ES-I3 (cell line): Measurements from ENCODE around the gene DNAI2.

Experiments
- H3K36me3 ChIP-seq: 2 replicates; pipeline ENCODE4 v1.6.1; 2013; ENCODE audit warnings: mild to moderate bottlenecking, low read length, control low read depth, moderate library complexity; ENCODE audit not compliant: insufficient read depth
- H3K4me1 ChIP-seq: 2 replicates; pipeline ENCODE4 v1.6.1; 2013; ENCODE audit warnings: mild to moderate bottlenecking, control low read depth, low read length; ENCODE audit not compliant: insufficient read depth
- H3K9ac ChIP-seq: 2 replicates; pipeline ENCODE4 v1.6.1; 2013; ENCODE audit warnings: low read depth, mild to moderate bottlenecking, low read length, moderate library complexity
- H3K9me3 ChIP-seq: 2 replicates; pipeline ENCODE4 v1.6.1; 2013; ENCODE audit warnings: mild to moderate bottlenecking, low read length, moderate library complexity; ENCODE audit not compliant: control insufficient read depth, insufficient read depth

The DNAI2 gene

GRCh38 chr17:74318391-74318790, 44.4 kb downstream of the DNAI2 start:
- no peaks in the 10 kb centered on the region for H3K36me3 ChIP-seq
- no peak overlapping the region for H3K9ac ChIP-seq
- no peaks in the 10 kb centered on the region for H3K9me3 ChIP-seq
- no peaks in the 10 kb centered on the region for H3K4me1 ChIP-seq

- Histone ChIP-seq H3K9me3 (no peaks in the 10 kb centered on the region), H3K4me1 (peaks cover 10% of the 10 kb centered on the region; the same call in 1 of the 2 replicates), H3K9ac (no peak overlapping the region), H3K36me3 (no peaks in the 10 kb centered on the region)
Measured at GRCh38 chr17:74324521-74324920, 50.5 kb downstream of the DNAI2 start.

GRCh38 chr17:74325376-74325742, 51.3 kb downstream of the DNAI2 start:
- Histone ChIP-seq H3K36me3 (no peaks in the 10 kb centered on the region), H3K9ac (peak overlapping the region; percentile 66; the same call in 1 of the 2 replicates), H3K9me3 (no peaks in the 10 kb centered on the region), H3K4me1 (peaks cover 10% of the 10 kb centered on the region; the same call in 1 of the 2 replicates)

GRCh38 chr17:74325743-74326379, 51.8 kb downstream of the DNAI2 start, which contains the start of gene KIF19:
TSS of gene KIF19 (plus strand) at chr17:74326226. CDS start at chr17:74326350, 124 bp downstream.
- H3K9me3 ChIP-seq = no peaks in the 10 kb centered on the region
- peak within 1 kb of the TSS; percentile 66; the same call in 1 of the 2 replicates for H3K9ac ChIP-seq

GRCh38 chr17:74326506-74326905, 52.5 kb downstream of the DNAI2 start:
- Histone ChIP-seq H3K36me3 (no peaks in the 10 kb centered on the region), H3K9me3 (no peaks in the 10 kb centered on the region), H3K9ac (peak overlapping the region; percentile 66; the same call in 1 of the 2 replicates), H3K4me1 (peaks cover 10% of the 10 kb centered on the region; the same call in 1 of the 2 replicates)

More at GRCh38 chr17:74325743-74326379, 51.8 kb downstream of the DNAI2 start, which contains the start of gene KIF19:
- no peaks in the 10 kb centered on the region for H3K36me3 ChIP-seq
- H3K4me1 ChIP-seq = peaks cover 10% of the 10 kb centered on the region; the same call in 1 of the 2 replicates

- Histone ChIP-seq H3K9ac (no peak overlapping the region), H3K9me3 (no peaks in the 10 kb centered on the region; the same call in 1 of the 2 replicates), H3K4me1 (peaks cover 21% of the 10 kb centered on the region; the same call in 1 of the 2 replicates), H3K36me3 (no peaks in the 10 kb centered on the region)
Measured at GRCh38 chr17:74328487-74328886, 54.5 kb downstream of the DNAI2 start.

- Histone ChIP-seq H3K36me3 (no peaks in the 10 kb centered on the region), H3K4me1 (peaks cover 21% of the 10 kb centered on the region; the same call in 1 of the 2 replicates), H3K9ac (no peak overlapping the region), H3K9me3 (peaks cover 6% of the 10 kb centered on the region; the same call in 1 of the 2 replicates)
Measured at GRCh38 chr17:74329378-74329777, 55.3 kb downstream of the DNAI2 start.

- Histone ChIP-seq H3K9ac (no peak overlapping the region), H3K36me3 (no peaks in the 10 kb centered on the region), H3K4me1 (peaks cover 20% of the 10 kb centered on the region; the same call in 1 of the 2 replicates), H3K9me3 (peaks cover 12% of the 10 kb centered on the region; the same call in 1 of the 2 replicates)
Measured at GRCh38 chr17:74330446-74330845, 56.4 kb downstream of the DNAI2 start.

GRCh38 chr17:74332017-74332650, 58.1 kb downstream of the DNAI2 start:
- Histone ChIP-seq H3K36me3 (no peaks in the 10 kb centered on the region), H3K4me1 (peaks cover 12% of the 10 kb centered on the region; the same call in 1 of the 2 replicates), H3K9me3 (peaks cover 12% of the 10 kb centered on the region; the same call in 1 of the 2 replicates), H3K9ac (no peak overlapping the region)

- Histone ChIP-seq H3K9me3 (peaks cover 12% of the 10 kb centered on the region; the same call in 1 of the 2 replicates), H3K9ac (no peak overlapping the region), H3K36me3 (no peaks in the 10 kb centered on the region), H3K4me1 (peaks cover 11% of the 10 kb centered on the region; the same call in 1 of the 2 replicates)
Measured at GRCh38 chr17:74332763-74333283, 58.8 kb downstream of the DNAI2 start.

- Histone ChIP-seq H3K9me3 (peaks cover 12% of the 10 kb centered on the region; the same call in 1 of the 2 replicates), H3K9ac (no peak overlapping the region), H3K4me1 (peaks cover 11% of the 10 kb centered on the region; the same call in 1 of the 2 replicates), H3K36me3 (no peaks in the 10 kb centered on the region)
Measured at GRCh38 chr17:74334393-74335039, 60.5 kb downstream of the DNAI2 start.

GRCh38 chr17:74335529-74336062, 61.6 kb downstream of the DNAI2 start:
- Histone ChIP-seq H3K9me3 (peaks cover 12% of the 10 kb centered on the region; the same call in 1 of the 2 replicates), H3K9ac (no peak overlapping the region), H3K4me1 (peaks cover 15% of the 10 kb centered on the region; the same call in 1 of the 2 replicates), H3K36me3 (no peaks in the 10 kb centered on the region)

- peaks cover 12% of the 10 kb centered on the region; the same call in 1 of the 2 replicates for H3K9me3 ChIP-seq
- peaks cover 17% of the 10 kb centered on the region; the same call in 1 of the 2 replicates for H3K4me1 ChIP-seq
- no peak overlapping the region for H3K9ac ChIP-seq
- no peaks in the 10 kb centered on the region for H3K36me3 ChIP-seq
Measured at GRCh38 chr17:74336307-74336706, 62.3 kb downstream of the DNAI2 start.
